NCI-H69 (cell line): ENCODE data around the gene ANKLE2.

ENCODE experiments used
- DNase-seq: peaks from one replicate; lab custom pipeline; 2025; lab: John Stamatoyannopoulos, UW

ANKLE2 gene

DNA sequence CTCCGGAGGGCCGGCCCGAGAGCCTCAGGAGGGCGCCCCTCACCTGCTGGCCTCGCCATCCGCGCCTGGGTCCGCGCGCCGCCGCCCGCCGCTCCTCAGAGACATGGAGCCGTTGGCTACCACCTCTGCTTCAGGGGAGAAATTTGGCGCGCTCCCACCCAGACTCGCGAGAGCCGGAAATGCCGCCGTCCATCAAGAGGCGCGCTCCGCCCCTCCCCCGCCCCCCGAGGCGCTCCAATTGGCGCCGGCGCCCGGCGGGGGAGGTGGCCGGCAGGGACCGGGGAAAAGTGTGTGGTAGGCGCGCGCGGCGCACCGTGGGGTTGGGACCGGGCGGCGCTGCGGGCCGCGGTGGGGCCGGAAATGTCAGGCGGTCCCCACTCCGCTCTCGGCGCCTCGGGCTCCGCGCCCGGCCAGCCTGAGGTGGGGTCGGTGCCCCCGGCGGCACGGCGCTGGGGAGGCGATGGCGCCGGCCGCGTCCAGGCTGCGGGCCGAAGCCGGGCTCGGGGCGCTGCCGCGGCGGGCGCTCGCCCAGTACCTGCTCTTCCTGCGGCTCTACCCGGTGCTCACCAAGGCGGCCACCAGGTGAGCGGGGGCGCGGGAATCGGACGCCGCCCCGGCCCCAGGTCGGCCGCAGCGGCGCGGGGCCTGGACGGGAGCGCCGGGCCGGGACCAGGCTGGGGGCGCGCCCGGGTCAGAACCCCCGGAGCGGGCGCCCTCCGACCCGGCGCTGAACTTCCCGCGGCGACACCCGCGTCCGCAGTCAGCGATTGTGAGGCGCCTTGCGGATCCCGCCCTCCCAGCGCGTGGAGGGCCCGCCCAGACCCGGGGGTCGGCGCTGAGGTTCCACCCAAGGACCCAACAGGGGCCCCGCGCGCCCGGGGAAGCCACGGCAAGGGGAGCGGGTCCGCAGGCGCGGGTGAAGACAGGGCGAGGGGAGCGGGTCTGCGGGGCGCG lies 74.1 kb downstream of the ANKLE2 start, which contains the start of the genes POLE and PXMP2:
Gene POLE, minus strand, starts transcription at position 132 of the 954 bp plus-strand sequence. Its CDS starts 27 bp downstream, at position 105.
Gene PXMP2, plus strand, starts transcription at position 377 of the 954 bp plus-strand sequence. Its CDS starts 84 bp downstream, at position 461.
- DNase-seq, result peak; percentile 99

GRCh38 chr12:132686825-132687210 lies 74.8 kb downstream of the ANKLE2 start:
- peak; percentile 84 for DNase-seq

GRCh38 chr12:132685400-132685799 lies 76.2 kb downstream of the ANKLE2 start:
- DNase-seq, result no peak

DNA sequence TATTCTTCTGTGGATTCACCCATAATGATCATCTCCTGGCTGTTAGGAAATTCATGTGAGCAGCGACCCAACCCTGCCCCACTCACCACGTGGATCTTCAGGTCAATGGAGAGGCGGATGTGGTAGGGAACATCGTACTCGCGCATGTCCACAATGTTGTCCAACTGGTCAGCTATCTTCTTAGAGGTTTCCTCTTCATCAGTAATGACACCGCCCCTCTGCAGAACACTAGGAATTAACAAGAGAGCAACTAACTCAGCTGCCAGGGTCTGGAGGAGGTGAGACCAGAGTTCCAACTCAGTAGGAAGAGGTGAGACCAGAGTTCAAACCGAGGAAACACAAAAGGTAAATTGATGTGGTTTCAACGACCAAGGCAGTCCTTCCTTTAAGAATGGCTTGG lies 84.1 kb downstream of the ANKLE2 start:
- no peak for DNase-seq

GRCh38 chr12:132675757-132676432 lies 85.7 kb downstream of the ANKLE2 start:
- no peak for DNase-seq
